Gastroesophageal sphincter (tissue), 3 donors: ENCODE measurements around the gene RAD51B.

Source experiments
- CTCF ChIP-seq, 4 experiments: fragments of 200-600 bp in 2 of 4; fragments of 450-650 bp in 2 of 4; sonication (generic) in 1 of 4; IDR thresholded peaks; one replicate each; pipeline ENCODE4 v1.5.1; 2017 to 2019; ENCODE audit warnings: antibody characterized with exemption in 4 of 4, mild to moderate bottlenecking in 2 of 4, moderate library complexity in 2 of 4
- POLR2A ChIP-seq, 2 donors: fragments of 450-650 bp; IDR thresholded peaks; one replicate each; pipeline ENCODE4 v1.6.1; 2017; ENCODE audit warnings: antibody characterized with exemption in 2 of 2, mild to moderate bottlenecking in 2 of 2, moderate library complexity in 1 of 2
- POLR2AphosphoS5 ChIP-seq: sonication (generic); formaldehyde crosslinking; IDR thresholded peaks from one replicate; pipeline ENCODE4 v1.6.1; 2017; ENCODE audit warnings: antibody characterized with exemption

GRCh38 chr14:68160779-68161546, 341.4 kb downstream of the RAD51B start:
- TF ChIP-seq CTCF (IDR thresholded peaks at IDR 0.05), result no peak
- TF ChIP-seq POLR2A (IDR thresholded peaks at IDR 0.05), result no peak
- no peak for TF ChIP-seq POLR2AphosphoS5
